HG03432 (cell line): ENCODE results near the gene SNAI3.

Source experiments
- ATAC-seq: cut with Tn5 transposase; IDR thresholded peaks from one replicate; pipeline ENCODE4 v1.9.1; 2021; ENCODE audit warnings: mild to moderate bottlenecking, moderate library complexity; ENCODE audit not compliant: unreplicated experiment

SNAI3 gene

DNA sequence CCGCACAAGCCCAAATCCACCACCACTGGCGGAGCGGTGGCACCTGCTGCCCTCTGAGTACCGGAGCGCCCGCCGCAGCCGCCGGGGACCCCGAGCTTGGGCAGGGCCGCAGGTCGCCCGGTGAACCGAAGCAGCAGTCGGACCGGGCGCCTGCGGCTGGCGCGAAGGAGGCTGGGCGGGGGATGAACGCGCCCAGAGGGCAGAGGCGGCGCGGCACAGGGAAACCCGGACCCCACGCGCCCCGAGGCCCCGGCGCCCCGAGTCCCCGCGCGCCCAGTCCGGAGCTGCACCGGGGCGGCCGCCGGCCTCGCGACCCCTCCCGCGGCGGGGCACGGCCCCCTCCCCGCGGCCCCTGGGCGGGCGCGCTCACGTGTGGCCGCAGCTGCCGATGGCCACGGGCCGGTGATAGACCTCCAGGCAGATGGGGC lies 19.5 kb upstream of the SNAI3 start:
- peak; percentile 21 for ATAC-seq

DNA sequence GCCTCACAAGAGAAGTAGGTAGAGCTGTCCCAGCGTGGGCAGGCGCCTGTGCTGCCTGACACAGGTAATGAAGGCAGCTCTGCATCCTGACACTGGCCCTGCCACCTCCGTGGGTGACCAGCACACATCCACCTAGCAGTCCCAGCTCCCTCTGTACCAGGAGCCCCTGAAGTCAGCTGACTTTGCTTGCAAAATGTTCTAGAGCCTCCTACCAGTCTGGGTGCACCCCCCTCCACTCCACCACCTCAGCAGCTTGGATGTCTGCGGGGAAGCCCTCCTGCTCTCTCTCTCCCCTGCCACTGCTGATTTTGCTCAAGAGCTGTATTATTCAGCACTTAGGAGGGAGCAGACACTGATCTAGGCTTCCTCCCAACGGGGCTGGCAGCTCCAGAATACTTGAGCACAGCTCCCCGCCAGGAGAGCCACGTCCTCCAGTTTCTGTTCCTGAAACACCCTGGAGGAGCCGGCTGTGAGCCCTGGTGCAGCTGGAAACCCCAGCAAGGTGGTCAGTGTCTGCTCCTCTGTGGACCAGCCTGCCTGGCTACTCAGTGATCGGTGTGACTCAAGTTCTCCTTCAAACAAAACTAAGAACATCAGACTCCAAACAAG lies 18.9 kb upstream of the SNAI3 start:
- ATAC-seq, result no peak

DNA sequence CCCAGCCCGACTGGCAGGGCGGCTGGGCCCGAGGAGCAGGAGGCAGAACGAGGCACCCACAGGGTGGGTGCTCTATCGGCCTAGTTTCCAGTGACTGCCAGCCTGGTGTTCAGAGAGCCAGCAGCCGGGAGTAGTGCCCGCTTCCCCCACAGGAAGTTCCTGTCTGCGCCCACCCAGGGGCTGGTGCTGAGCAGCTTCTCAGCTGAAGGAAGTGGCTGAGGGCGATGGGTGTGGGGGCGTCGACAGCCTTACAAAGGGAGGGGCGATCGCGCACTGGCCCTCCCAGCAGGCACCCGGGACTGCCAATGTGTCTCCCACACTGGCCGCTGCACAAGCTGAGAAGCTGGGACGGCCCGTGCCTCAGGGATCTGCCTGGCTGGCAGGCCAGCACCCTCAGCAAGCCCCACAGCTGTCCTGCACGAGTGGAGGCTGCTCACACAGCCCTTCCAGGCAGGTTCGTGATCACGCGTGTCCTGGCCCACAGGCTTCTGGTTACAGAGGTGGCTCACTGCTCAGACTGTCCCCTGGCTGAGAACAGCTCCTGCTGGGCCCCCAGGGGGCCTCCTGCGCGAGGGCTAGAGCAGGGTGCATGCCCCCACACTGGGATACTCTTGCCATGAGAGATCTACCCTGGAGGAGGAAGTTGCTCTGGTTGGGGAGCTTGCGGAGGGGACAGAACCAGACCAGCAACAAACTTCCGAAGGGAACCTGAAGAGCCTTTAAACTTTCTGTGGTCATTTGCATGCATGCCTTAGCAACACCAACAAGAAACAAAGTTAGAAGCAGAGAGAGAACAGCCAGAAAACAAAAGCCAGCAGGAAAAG lies 17.4 kb upstream of the SNAI3 start:
- no peak for ATAC-seq

DNA sequence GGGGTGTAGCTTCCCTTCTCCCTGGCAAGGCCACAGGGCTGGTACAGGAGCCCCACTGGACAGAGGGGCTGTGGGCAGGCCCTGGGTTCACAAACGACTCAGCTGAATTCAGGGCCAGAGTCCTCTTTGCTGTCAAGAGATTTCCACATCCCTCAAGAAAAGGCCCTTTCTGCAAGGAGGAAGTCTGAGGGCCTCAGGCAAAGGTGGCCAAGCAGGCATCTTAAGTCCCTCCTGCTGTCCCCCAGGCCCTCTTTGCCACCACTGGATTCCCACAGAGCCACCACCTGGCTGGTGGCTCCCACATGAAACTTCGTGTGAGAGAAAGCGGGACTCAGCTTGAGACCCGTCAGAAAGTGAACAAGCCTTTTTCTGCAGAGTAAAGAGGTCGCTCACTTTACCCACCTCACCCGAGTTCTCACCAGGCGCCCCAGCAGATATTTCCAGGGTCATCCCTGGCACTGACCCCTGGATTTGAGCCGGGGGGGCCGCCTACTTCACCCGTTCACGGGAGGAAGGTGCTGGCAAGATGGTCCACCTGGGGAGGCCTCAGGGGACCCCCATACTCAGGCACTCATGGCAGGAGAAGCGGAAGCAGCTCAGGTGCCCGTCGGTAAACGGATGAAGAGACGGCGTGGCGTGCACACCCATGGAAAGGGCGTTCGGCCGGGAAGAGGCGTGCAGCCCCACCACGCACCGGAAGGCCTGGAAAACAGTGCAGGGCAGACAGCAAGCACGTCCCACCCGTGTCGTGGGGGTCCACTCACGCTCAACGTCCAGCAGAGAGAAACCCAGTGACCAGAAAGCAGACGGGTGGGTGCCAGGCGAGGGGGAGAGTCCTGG lies 16.3 kb upstream of the SNAI3 start:
- ATAC-seq, result no peak

DNA sequence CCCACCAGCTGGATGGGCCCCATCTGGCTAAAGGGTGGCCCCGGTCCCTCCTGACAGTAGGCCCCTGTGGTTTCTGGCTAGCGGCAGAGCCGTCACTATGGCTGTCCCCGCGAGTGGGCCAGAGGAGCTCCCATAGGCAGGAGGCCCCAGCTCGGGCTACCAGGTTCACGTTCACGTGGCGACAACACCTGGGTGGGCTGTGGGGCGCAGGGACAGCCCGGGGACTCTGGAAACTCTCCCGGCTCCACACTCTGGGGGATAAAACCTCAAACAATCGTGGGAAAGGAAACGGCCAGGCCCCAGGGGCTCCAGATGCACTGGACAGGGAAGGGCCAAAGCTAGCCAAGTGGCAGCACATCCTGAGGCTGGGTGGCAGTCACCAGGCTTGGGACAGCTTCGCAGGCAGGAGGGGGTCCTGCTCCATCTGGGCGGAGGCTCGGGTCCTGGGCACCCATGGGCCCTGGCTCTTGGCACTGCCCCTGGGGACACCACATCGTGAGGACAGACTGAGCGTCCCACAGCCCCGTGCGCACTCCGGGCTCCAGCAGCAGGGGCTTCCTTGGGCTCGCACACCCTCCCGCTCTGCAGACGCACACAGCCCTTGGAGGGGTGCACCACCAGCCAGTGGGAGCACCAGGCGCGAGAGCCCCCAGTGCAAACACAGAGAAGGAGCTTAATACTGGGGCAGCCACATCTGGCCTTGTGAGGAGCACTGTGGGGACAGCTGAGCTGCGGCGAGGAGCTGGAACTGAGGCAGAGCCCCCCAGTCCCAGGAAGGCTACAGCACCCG lies 15.5 kb upstream of the SNAI3 start:
- ATAC-seq, result no peak

DNA sequence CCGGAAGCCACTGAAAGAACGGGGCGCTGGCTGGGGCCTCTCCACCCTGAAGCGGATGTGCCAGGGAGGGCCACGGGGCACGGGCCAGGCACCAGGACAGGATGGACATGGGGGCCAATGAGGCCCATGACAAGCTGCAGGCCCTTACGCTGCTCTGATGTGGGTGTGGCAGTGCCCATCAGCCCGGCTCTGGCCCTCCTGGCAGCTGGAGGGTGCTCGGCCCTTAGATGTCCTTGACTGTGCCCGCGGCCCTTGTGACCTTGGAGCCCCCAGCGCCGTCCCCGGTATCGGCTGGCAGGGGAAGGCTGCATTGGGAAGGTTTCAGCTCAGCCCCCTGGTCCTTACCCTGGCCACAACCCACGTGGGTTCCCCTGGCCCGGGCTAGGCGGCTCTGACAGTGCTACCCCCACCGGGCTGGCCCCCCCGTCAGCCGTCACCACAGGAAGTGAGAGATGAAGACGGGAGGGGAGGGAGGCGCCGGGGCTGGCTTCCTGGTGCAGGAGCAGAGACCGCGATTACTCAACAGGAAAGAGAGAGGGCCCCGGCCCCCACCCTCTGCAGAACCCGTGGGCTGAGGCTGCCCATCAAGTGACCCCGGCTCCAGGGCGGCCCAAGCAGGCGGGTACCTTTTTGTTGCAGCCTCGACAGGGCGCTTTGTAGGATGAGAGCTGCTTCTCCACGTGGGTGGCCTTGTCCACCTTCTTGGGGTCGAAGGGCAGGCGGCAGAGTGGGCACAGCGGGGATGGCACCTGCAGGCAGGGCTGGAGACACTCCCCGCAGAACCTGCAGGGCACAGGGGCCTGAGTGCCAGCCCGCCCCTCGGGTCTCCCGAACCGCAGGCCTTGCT lies 14.6 kb upstream of the SNAI3 start:
- peak; percentile 72 for ATAC-seq

DNA sequence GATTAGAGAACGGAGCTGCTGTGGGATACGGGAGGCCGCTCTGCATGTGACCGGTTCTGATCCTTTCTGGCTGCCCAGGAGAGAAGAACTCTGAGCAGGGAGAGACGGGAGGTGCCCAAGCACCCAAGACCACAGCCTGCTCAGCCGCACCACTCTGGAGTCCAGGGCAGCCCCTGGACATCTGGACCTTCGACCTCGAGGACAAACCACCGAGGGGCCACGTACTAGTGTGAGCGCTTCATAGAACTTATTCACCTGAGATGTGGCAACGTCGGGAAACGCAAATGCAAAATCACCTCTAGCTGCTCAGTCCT lies 14.0 kb upstream of the SNAI3 start:
- ATAC-seq, result no peak

DNA sequence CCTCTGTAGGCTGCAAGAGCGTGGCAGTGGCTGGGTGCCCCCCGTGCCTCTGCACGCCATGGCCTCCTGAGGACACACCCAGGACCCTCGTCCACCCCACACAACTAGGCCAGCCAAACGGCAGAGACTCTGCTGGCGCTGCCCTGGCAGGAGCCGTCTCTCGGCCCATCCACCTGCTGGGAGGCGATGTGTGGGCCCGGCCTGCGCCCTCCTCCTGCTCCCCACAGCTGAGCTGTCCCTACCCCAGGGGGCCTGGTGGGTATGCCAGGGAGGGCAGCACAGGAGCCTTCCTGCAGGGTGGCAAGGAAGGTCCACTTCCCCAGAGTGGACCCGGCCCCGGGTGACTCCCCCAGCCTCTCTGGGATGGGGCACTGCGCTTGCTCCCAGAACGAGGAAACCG lies 12.9 kb upstream of the SNAI3 start:
- ATAC-seq, result no peak

DNA sequence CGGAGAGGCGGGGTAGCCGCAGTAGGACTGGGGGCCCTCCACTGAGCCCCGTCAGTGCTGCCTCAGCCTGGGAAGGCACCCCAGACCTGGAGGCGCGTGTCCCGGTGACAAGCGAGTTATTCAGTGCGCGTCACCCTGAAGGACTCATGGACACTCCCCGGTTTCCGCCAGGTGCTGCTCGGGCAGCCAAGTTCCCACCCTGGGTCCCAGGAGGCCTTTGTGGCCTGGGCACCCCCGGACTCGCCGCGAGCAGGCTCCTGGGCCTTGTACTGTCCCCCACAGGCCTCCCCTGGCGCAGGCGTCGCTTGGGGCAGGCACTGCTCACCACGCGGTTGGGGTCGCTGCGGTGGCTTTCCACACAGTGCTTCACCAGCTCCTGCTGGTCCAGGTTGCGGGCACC lies 12.3 kb upstream of the SNAI3 start:
- no peak for ATAC-seq

DNA sequence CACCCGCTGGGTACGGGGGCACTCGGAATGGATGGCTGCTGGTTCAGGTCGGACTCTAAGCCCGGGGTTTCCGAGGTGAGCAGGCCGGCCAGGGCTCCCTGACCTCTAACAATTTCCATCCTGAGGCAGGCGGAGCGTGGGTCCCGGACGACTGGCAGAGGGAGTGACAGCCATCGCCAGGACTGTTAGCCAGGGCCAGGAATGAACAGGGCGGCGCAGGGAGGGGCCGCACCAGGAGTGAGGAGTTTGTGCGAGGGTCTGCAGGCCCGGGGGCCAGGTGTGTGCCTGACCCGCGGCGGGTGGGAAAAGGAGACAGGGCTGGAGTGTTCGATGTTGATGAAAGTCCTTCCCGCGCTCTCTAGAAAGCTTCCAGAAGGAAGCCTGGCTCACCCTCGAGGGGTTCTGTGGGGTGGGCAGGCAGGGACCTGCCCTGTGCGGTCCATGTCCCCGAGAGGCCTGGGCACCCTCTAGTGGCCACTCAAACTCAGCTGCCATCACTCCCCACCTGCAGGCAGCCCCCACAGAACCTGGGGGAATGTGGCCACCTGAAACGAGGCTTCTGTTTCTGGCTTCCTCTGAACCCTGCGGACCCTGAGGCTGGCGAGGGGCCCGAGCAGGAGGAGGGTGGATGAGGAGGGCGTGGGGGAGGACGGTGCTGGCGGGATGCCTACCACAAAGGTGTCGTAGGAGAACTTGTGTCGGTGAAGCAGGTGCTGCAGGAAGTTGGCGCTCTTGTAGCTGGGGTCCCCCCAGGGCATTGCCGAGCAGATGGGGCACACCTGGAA lies 11.7 kb upstream of the SNAI3 start:
- no peak for ATAC-seq

DNA sequence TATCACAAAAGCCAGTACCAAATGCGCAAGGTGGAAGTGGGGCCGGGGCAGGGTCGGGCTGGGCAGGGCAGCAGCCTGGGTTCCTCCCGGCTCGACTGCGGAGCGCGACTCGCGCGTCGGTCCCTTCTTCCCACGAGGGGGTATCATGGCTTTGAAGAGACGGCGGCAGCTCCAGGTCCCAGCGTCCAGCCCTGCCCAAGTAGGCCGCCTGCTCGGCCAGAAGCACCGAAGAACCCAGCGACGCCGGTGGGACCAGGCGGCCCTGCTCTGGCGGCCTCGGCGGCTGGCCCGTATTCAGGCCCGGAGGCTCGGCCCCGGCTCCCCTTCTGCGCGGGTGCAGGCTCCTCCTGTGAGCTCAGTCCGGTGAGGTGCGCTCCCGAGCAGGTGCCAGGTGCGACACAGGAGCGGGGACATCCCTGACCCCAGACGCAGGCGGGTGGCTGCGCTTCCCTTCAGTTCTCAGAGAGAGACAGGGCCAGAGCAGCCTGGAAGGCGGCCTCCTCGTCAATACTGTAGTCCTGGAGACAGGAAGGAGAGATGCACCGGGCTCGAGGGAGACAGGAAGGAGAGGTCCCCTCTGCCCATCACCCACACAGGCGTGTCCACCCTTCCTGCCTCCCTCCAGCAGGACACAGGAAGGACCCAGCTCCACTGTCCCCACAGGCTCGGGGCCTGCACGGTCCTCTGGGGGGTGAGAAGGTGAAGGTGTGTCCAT lies 11.0 kb upstream of the SNAI3 start:
- no peak for ATAC-seq

DNA sequence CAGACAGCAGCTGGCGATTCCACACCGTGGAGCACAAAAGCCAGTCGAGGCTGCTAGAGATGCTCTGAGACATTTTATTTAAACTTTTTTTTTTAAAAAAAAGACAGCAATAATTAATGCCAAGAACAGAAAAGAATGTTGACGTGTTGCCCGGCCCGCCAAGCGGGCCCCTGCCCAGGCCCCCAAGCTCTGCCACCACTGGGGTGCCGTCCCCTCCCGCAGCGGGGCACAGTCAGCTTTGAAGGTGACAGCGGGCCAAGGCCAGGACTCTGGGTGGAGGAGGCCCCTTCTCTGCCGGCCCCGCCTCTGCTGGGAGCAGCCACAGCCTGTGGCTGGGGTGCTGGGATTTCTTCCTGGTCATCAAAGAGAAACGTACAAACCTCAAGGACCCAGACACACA lies 10.1 kb upstream of the SNAI3 start:
- ATAC-seq, result no peak

DNA sequence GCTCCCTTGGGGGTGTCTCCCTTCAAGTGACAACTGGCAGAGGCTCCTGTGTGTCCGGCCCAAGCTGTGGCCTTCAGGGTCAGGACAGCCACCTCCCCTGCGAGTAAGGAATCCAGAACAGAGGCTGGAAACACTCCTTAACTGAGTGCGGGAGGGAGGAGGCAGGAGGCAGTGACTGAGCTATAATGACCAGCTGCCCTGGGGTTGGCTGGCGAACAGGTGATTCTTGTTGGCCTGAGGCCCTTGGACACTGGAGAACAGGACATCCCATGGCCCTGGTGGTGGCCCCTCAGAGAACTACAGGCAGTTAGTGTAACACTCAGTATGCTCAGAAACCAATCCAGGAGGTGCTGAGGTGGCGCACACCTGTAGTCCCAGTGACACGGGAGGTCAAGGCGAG lies 9.4 kb upstream of the SNAI3 start:
- ATAC-seq, result no peak

DNA sequence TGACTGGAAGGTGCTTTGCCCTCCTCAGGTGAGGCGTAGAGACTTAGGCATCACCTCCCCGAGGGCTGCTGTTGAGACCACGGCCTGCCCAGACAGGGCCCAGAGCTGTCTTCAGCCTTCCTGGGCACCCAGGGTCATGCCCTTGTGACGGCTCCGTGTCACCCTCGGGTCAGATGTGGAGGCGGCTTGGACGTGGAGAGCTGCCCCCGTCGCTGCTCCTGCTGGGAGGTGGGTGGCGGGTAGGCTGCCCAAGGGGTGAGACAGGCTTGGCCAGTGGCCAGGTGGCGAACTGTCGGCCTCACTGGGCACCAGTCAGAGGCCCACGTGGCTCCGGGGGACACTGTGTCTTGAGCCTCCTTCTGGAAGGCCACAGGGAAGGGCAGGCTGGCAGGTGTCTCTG lies 8.9 kb upstream of the SNAI3 start:
- ATAC-seq, result no peak

DNA sequence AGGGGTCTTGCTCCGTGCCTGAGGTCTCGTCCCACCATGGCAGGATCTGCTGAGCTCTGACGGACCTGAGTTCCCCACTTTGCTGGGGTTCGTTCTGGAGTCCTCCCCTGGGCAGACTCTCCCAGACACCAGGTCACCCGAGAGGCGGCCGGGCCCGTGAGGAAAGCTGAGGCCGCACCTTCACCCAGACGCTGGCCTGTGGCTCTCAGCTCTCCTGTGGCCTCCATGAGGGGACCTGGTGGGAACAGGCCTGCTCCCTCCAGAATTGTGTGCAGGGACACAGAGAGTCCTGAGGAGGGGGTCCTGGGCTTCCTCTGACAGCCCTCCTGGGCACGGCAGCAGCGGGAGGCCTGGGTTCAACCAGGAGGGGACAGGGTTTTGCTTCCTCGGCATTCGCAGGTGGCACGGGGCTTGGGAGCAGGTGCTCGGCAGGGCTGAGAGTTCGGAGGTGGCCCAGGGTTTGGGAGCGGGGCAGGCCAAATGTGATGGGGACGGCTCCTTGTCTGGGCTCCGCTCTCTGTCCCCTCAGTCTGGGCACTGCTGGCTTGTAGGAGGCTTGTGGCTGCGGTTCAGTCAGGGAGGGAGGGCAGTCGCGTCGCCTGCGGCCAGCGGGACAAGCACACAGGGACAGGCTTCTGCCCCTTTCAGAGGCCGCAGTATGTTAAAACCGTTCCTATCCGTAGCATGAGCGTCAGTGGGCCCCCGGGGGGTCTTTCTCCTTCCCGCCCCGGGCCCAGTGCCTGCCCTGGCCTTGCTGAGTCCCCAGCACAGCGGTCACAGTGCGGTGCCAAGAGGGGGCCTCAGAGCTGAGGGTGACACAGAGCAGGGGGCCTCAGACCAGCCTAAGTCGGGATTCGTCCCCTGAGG lies 8.1 kb upstream of the SNAI3 start:
- ATAC-seq, result no peak

DNA sequence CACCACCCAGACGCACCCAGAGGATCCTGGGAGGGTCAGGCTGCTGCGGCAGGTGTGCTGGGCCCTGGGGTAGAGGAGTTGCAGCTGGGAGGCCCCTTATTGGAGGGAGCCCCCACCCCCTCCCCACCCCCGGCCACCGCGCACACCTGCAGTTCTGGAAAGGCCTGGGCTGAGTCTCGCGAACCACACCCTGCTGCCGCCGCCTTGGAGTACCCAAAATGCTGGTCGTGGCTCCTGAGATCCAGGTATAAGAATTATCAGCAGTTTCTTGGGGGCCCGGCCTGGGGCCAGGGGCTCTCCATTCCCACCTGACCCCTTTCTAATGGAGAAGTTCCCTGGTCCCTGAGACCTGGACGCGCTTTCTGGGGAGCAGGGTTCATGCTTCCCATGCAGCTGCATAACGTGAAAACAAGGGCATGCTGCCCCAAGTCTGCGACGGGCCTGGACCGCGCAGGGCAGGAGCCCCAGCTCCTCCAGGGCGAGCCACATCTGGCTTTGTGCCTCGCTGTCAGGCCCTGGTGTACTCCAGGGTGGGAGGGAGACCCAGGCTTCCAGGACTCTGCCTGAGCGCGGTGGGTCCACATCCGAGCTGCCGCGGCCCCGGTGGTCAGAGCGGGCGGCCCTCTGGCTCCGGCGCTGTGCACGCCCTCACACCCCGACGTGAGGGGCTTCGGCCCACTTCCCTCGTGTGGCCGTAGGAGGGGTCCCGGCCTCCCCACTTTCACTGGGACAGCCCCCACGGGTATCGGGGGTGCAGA lies 7.3 kb upstream of the SNAI3 start:
- ATAC-seq, result no peak

DNA sequence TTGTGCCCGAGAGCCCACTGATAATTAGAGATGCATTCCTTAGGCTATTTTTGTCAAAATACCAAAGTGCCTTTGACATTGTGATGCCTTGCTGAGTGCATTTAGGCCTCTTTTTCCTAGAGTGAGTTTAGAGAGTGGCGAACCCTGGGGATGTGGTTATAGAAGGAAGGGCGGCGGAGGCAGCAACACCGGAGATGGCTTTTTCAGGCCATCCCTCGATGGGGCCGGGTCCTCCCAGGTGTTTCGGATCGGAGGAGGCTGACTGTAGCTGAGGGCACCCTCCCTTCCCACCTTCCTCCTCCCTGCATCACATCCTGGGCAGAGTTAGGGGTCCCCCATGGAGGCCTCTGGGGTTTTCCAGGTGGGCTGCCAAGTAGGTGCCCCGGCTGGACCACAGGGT lies 6.6 kb upstream of the SNAI3 start:
- ATAC-seq, result no peak
